IMR-90 (cell line): ENCODE measurements around the gene NFX1. TPM values are rescaled to one million over a fixed set of nuclear protein-coding genes. Genes with fewer than 3 reads are reported as not detected.

Experiments
- ATAC-seq: fragments of 200-7000 bp; cut with Tn5 transposase; 2 replicates; pipeline ENCODE4 v1.9.1; 2020; ENCODE audit warnings: low read depth, mild to moderate bottlenecking, moderate library complexity
- BruUV-seq: library from RNA; stranded (reverse); fragments of 400-500 nt; replicated peaks from 2 replicates; lab custom pipeline; 2021; lab: Mats Ljungman, UMichigan
- CTCF ChIA-PET: fragments of 300-600 bp; formaldehyde crosslinking; extraction: SDS; loops from one replicate; lab custom pipeline; 2021; ENCODE audit warnings: antibody characterized with exemption; lab: Yijun Ruan, JAX
- POLR2A ChIA-PET: fragments of 300-600 bp; sonication (Branson Sonifier 250); formaldehyde crosslinking; loops from one replicate; lab custom pipeline; 2022; ENCODE audit warnings: antibody characterized with exemption; ENCODE audit not compliant: unreplicated experiment; lab: Charles Lee
- DNase-seq: peaks from one replicate; pipeline ENCODE4 v3.0.0; 2013
- H2AFZ ChIP-seq: replicated peaks from 2 replicates; pipeline ENCODE3; 2013; ENCODE audit warnings: low read length, mild to moderate bottlenecking; ENCODE audit not compliant: poor library complexity
- H2AK5ac ChIP-seq: 2 replicates; pipeline ENCODE4 v1.6.1; 2013; ENCODE audit warnings: low read depth, low read length, inconsistent platforms
- H2AK9ac ChIP-seq: replicated peaks from 2 replicates; pipeline ENCODE3; 2013; ENCODE audit warnings: mild to moderate bottlenecking, low read depth, low read length, moderate library complexity; ENCODE audit not compliant: poor library complexity
- H2BK120ac ChIP-seq: 2 replicates; pipeline ENCODE4 v1.6.1; 2013; ENCODE audit warnings: low read depth, low read length, inconsistent platforms
- H2BK15ac ChIP-seq: 3 replicates; pipeline ENCODE4 v1.6.1; 2013; ENCODE audit warnings: low read depth, low read length, inconsistent platforms
- H2BK20ac ChIP-seq: 2 replicates; pipeline ENCODE4 v1.6.1; 2013; ENCODE audit warnings: low read depth, mild to moderate bottlenecking, inconsistent platforms, low read length, moderate library complexity
- H2BK5ac ChIP-seq: 2 replicates; pipeline ENCODE4 v1.6.1; 2013; ENCODE audit warnings: mild to moderate bottlenecking, low read depth, low read length, inconsistent platforms; ENCODE audit not compliant: poor library complexity, severe bottlenecking
- H3K14ac ChIP-seq: replicated peaks from 2 replicates; pipeline ENCODE4 v1.6.1; 2013; ENCODE audit warnings: low read depth, low read length, inconsistent platforms
- H3K18ac ChIP-seq: 2 replicates; pipeline ENCODE4 v1.6.1; 2013; ENCODE audit warnings: low read depth, low read length, control low read depth
- H3K23ac ChIP-seq: 2 replicates; pipeline ENCODE4 v1.6.1; 2013; ENCODE audit warnings: low read depth, low read length, inconsistent platforms
- H3K27ac ChIP-seq: 2 replicates; pipeline ENCODE4 v1.5.1; 2013; ENCODE audit warnings: mild to moderate bottlenecking, control low read depth, low read length; ENCODE audit not compliant: insufficient read depth
- H3K27me3 ChIP-seq: 2 replicates; pipeline ENCODE4 v1.6.1; 2013; ENCODE audit warnings: low read length; ENCODE audit not compliant: control insufficient read depth, insufficient read depth
- H3K36me3 ChIP-seq: 2 replicates; pipeline ENCODE4 v1.6.1; 2013; ENCODE audit warnings: low read length, mixed read lengths; ENCODE audit not compliant: control insufficient read depth, insufficient read depth
- H3K4ac ChIP-seq: 2 replicates; pipeline ENCODE4 v1.6.1; 2013; ENCODE audit warnings: low read depth, low read length, inconsistent platforms
- H3K4me1 ChIP-seq: 2 replicates; pipeline ENCODE4 v1.6.1; 2013; ENCODE audit warnings: low read length, mixed read lengths; ENCODE audit not compliant: control insufficient read depth, insufficient read depth
- H3K4me2 ChIP-seq: 2 replicates; pipeline ENCODE4 v1.6.1; 2013; ENCODE audit warnings: low read depth, mild to moderate bottlenecking, control low read depth, low read length, moderate library complexity
- H3K4me3 ChIP-seq: 2 replicates; pipeline ENCODE4 v1.5.1; 2013; ENCODE audit warnings: low read depth, mild to moderate bottlenecking, control low read depth, low read length, moderate library complexity; ENCODE audit not compliant: insufficient read depth
- H3K56ac ChIP-seq: 2 replicates; pipeline ENCODE4 v1.6.1; 2013; ENCODE audit warnings: low read length, inconsistent platforms; ENCODE audit not compliant: insufficient read depth; ENCODE audit errors: extremely low read depth
- H3K79me1 ChIP-seq, 2 experiments: 2 replicates each; pipeline ENCODE4 v1.6.1; 2013; ENCODE audit warnings: low read length in 2 of 2, inconsistent platforms in 1 of 2, low read depth in 1 of 2
- H3K9ac ChIP-seq: 2 replicates; pipeline ENCODE4 v1.6.1; 2013; ENCODE audit warnings: low read depth, low read length, control low read depth
- H3K9me1 ChIP-seq: 2 replicates; pipeline ENCODE4 v1.6.1; 2013; ENCODE audit warnings: low read length, inconsistent platforms; ENCODE audit not compliant: insufficient read depth
- H3K9me3 ChIP-seq: 2 replicates; pipeline ENCODE4 v1.6.1; 2013; ENCODE audit warnings: low read length; ENCODE audit not compliant: control insufficient read depth, insufficient read depth
- H4K20me1 ChIP-seq: 2 replicates; pipeline ENCODE4 v1.6.1; 2013; ENCODE audit warnings: low read length, inconsistent platforms; ENCODE audit not compliant: insufficient read depth
- H4K5ac ChIP-seq: 2 replicates; pipeline ENCODE4 v1.6.1; 2013; ENCODE audit warnings: mild to moderate bottlenecking, low read depth, low read length, control low read depth
- H4K8ac ChIP-seq, 2 experiments: 2 replicates each; pipeline ENCODE4 v1.6.1; 2013; ENCODE audit warnings: low read depth in 2 of 2, low read length in 2 of 2, control low read depth in 1 of 2, inconsistent platforms in 1 of 2
- H4K91ac ChIP-seq: 2 replicates; pipeline ENCODE4 v1.6.1; 2013; ENCODE audit warnings: low read depth, low read length, inconsistent platforms; ENCODE audit not compliant: insufficient read depth
- BHLHE40 ChIP-seq: fragments of 150-350 bp; IDR thresholded peaks from 2 replicates; pipeline ENCODE4 v1.6.1; 2016; ENCODE audit warnings: mild to moderate bottlenecking, low read depth, low read length
- CEBPB ChIP-seq: IDR thresholded peaks from 2 replicates; pipeline ENCODE4 v1.6.1; 2012; ENCODE audit warnings: low read depth, low read length, improper control_type of control experiment
- CHD1 ChIP-seq: IDR thresholded peaks from 2 replicates; pipeline ENCODE4 v1.6.1; 2012; ENCODE audit warnings: low read depth, low read length, improper control_type of control experiment
- MAFK ChIP-seq: IDR thresholded peaks from 2 replicates; pipeline ENCODE4 v1.6.1; 2012; ENCODE audit warnings: low read depth, low read length, improper control_type of control experiment
- MAZ ChIP-seq: IDR thresholded peaks from 2 replicates; pipeline ENCODE4 v1.6.1; 2012; ENCODE audit warnings: low read depth, mild to moderate bottlenecking, low read length, improper control_type of control experiment, moderate library complexity, borderline replicate concordance
- MXI1 ChIP-seq: IDR thresholded peaks from 2 replicates; pipeline ENCODE4 v1.6.1; 2012; ENCODE audit warnings: low read depth, mild to moderate bottlenecking, low read length, moderate library complexity, borderline replicate concordance
- NFE2L2 ChIP-seq: fragments of 150-350 bp; IDR thresholded peaks from 2 replicates; pipeline ENCODE4 v1.6.1; 2016; ENCODE audit warnings: low read depth, mild to moderate bottlenecking, low read length
- POLR2A ChIP-seq: IDR thresholded peaks from 2 replicates; pipeline ENCODE4 v1.6.1; 2012; ENCODE audit warnings: mild to moderate bottlenecking, low read depth, low read length
- RAD21 ChIP-seq: IDR thresholded peaks from 2 replicates; pipeline ENCODE4 v1.6.1; 2012; ENCODE audit warnings: low read length, improper control_type of control experiment
- RFX5 ChIP-seq: IDR thresholded peaks from 2 replicates; pipeline ENCODE4 v1.8.0; 2012; ENCODE audit warnings: low read depth, mild to moderate bottlenecking, low read length, moderate library complexity
- WGBS, 2 experiments: methylation state at CpG; one replicate each; pipeline versions ENCODE4 v1.1.5 to v1.1.7; 2013; ENCODE audit warnings: missing lambda C conversion rate in 2 of 2; ENCODE audit not compliant: insufficient read length in 1 of 2; ENCODE audit errors: extremely low coverage in 2 of 2; 5-methylcytosine and 5-hydroxymethylcytosine counted together
- dilution Hi-C: fragments of 300-500 bp; cut with HindIII; formaldehyde crosslinking; loops from one replicate; pipeline ENCODE4 v1.14.3; 2018; ENCODE audit warnings: low sequenced_read_pairs; ENCODE audit not compliant: unreplicated experiment
- in situ Hi-C: fragments of 300-500 bp; cut with MboI; formaldehyde crosslinking; loops from 3 replicates; pipeline ENCODE4 v1.14.3; 2019; ENCODE audit warnings: low sequenced_read_pairs, inconsistent platforms, mixed read lengths
- intact Hi-C: fragments of 100-400 bp; cut with micrococcal nuclease; formaldehyde crosslinking; loops from 2 replicates; pipeline ENCODE4 v1.10.0; 2022
- polyA plus RNA-seq, 3 experiments: library from polyadenylated mRNA; depleted of rRNA; stranded (reverse); fragments of >200 nt; gene quantifications; 2 replicates each; pipeline ENCODE4 v1.2.3, GENCODE V29; 2012; ENCODE audit warnings: low replicate concordance in 1 of 3
- total RNA-seq: library from RNA; depleted of rRNA; stranded (reverse); fragments of >200 nt; gene quantifications from 2 replicates; pipeline ENCODE4 v1.2.3, GENCODE V29; 2012
- TF ChIP-seq, protein P1 (sequence below): fragments of 150-350 bp; IDR thresholded peaks from 2 replicates; pipeline ENCODE4 v1.6.1; 2016; ENCODE audit warnings: low read depth, mild to moderate bottlenecking, low read length, moderate library complexity, borderline replicate concordance

The NFX1 gene
- total and polyA plus RNA-seq, 2 of the 4 experiments (the other 2 are of a cell fraction) = 27.0 to 36.0 TPM

DNA sequence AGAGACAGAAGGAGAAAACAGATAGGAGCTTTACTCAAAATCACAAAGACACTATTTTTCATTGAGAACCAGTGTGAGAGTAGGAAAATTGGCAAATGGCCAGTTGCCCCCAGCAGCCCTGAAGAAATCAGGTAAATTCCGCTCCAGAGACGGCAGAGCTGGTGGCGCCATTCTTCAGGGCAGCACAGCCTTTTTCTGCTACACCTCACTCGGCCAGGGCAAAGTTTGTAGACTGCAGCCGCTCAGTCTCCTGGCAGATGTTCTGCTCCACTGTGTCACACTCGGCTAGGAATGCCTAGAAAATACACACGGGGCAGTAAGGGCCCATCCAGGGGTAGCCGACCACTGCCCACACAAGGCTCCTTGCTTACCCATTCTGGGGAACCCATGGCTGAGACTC lies 35.3 kb upstream of the NFX1 start:
- in situ Hi-C loops = no loop called here
- CTCF ChIA-PET = no interaction called here
- TF ChIP-seq RFX5 (no peak), NFE2L2 (no peak), CEBPB (no peak), MAZ (no peak), MXI1 (no peak), POLR2A (no peak), CHD1 (no peak), MAFK (no peak), RAD21 (no peak), BHLHE40 (no peak)
- TF ChIP-seq, protein P1, sequence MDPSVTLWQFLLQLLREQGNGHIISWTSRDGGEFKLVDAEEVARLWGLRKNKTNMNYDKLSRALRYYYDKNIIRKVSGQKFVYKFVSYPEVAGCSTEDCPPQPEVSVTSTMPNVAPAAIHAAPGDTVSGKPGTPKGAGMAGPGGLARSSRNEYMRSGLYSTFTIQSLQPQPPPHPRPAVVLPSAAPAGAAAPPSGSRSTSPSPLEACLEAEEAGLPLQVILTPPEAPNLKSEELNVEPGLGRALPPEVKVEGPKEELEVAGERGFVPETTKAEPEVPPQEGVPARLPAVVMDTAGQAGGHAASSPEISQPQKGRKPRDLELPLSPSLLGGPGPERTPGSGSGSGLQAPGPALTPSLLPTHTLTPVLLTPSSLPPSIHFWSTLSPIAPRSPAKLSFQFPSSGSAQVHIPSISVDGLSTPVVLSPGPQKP = no peak
- no peak overlapping the region for H4K8ac ChIP-seq
- no peak overlapping the region for H3K4me3 ChIP-seq
- no TSS peak for BruUV-seq
- H4K91ac ChIP-seq = no peak overlapping the region
- H3K14ac ChIP-seq = no peak overlapping the region
- no peak overlapping the region for H3K56ac ChIP-seq
- no peak overlapping the region for H2AK5ac ChIP-seq
- no peak overlapping the region for H3K4ac ChIP-seq
- intact Hi-C loops = no loop called here
- H3K9ac ChIP-seq = no peak overlapping the region
- dilution Hi-C loops = no loop called here
- H2AFZ ChIP-seq = no peak overlapping the region
- no peak overlapping the region for H4K5ac ChIP-seq
- no peak overlapping the region for H3K27ac ChIP-seq
- H3K9me1 ChIP-seq = peaks cover 3% of the 10 kb centered on the region; the same call in 1 of the 2 replicates
- POLR2A ChIA-PET = no interaction called here
- no peak overlapping the region for H3K4me2 ChIP-seq
- H3K23ac ChIP-seq = no peak overlapping the region
- no peaks in the 10 kb centered on the region for H4K20me1 ChIP-seq
- H2BK20ac ChIP-seq = no peak overlapping the region
- WGBS, 2 experiments = 100% methylated on average over 3 of the region's 8 CpGs; no CpG with 5 or more reads in 1 of the 2 experiments
- peaks cover 10 to 17% of the 10 kb centered on the region in 2 experiments for H3K79me1 ChIP-seq
- no peak overlapping the region for H2BK15ac ChIP-seq
- DNase-seq (no peak), ATAC-seq (no peak)
- no peak overlapping the region for H3K18ac ChIP-seq
- H3K4me1 ChIP-seq = peaks cover 3% of the 10 kb centered on the region
- no peak overlapping the region for H2AK9ac ChIP-seq
- H3K9me3 ChIP-seq = no peaks in the 10 kb centered on the region
- H3K27me3 ChIP-seq = no peaks in the 10 kb centered on the region
- H3K36me3 ChIP-seq = peaks cover 54% of the 10 kb centered on the region
- no peak overlapping the region for H2BK120ac ChIP-seq
- no peak overlapping the region for H2BK5ac ChIP-seq
